IMR-90 (cell line): ENCODE data around the gene MAP4. TPM values are rescaled to one million over a fixed set of nuclear protein-coding genes. Genes with fewer than 3 reads are reported as not detected.

Source experiments
- CEBPB ChIP-seq: IDR thresholded peaks from 2 replicates; pipeline ENCODE4 v1.6.1; 2012; ENCODE audit warnings: low read depth, low read length, improper control_type of control experiment
- CHD1 ChIP-seq: IDR thresholded peaks from 2 replicates; pipeline ENCODE4 v1.6.1; 2012; ENCODE audit warnings: low read depth, low read length, improper control_type of control experiment
- polyA plus RNA-seq, 3 experiments: library from polyadenylated mRNA; depleted of rRNA; stranded (reverse); fragments of >200 nt; gene quantifications; 2 replicates each; pipeline ENCODE4 v1.2.3, GENCODE V29; 2012; ENCODE audit warnings: low replicate concordance in 1 of 3
- total RNA-seq: library from RNA; depleted of rRNA; stranded (reverse); fragments of >200 nt; gene quantifications from 2 replicates; pipeline ENCODE4 v1.2.3, GENCODE V29; 2012
- TF ChIP-seq, protein P1 (sequence below): conservative IDR thresholded peaks from 2 replicates; pipeline ENCODE4 v1.5.1; 2012; ENCODE audit warnings: mild to moderate bottlenecking, low read depth, low read length, improper control_type of control experiment

The MAP4 gene
- total and polyA plus RNA-seq, 2 of the 4 experiments (the other 2 are of a cell fraction) = 87.8 to 216 TPM

DNA sequence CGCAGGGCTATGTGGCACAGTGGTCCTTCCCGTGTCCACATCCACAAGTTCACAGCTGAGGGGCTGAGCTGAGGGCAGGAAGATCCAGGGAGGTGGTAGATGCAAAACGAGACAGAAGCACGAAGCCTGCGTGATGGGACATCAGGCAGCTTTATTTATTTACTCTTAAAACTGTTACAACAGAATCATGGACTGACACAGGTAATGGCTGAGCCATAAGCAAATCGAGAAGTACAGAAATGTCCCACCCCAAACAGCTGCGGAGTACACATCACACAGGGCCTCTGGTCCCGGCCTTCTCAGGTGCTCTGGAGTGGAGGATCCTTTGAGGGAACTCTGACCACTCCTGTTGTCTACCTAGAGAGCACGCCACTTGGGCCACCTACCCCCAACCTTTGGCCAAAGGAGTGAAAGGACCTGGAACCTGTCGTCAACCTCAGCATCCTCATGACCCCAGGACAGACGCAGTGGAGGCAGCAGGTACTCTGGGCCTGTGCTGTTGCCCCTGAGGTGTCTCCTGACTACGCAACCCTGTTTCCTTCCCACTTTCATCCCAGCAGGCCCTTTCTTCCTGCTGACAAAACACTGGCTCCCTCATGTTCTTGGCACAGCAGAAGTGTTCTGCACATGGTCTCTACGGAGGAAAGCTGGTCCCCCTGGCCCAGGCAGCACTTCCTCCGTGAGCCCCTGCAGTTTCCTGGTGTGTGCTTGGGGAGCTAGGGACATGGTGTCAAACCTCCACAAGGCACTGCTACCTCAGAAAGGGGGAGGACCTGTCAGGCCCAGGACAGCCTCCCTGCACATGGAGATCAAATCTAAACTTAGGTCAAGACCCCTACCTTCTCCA is 165.4 kb downstream of the MAP4 start (continued):
- TF ChIP-seq CEBPB = no peak
- no peak for TF ChIP-seq CHD1
- TF ChIP-seq, protein P1, sequence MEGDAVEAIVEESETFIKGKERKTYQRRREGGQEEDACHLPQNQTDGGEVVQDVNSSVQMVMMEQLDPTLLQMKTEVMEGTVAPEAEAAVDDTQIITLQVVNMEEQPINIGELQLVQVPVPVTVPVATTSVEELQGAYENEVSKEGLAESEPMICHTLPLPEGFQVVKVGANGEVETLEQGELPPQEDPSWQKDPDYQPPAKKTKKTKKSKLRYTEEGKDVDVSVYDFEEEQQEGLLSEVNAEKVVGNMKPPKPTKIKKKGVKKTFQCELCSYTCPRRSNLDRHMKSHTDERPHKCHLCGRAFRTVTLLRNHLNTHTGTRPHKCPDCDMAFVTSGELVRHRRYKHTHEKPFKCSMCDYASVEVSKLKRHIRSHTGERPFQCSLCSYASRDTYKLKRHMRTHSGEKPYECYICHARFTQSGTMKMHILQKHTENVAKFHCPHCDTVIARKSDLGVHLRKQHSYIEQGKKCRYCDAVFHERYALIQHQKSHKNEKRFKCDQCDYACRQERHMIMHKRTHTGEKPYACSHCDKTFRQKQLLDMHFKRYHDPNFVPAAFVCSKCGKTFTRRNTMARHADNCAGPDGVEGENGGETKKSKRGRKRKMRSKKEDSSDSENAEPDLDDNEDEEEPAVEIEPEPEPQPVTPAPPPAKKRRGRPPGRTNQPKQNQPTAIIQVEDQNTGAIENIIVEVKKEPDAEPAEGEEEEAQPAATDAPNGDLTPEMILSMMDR = no peak
